ENCODE data around the gene C2orf15. TPM values are rescaled to one million over a fixed set of nuclear protein-coding genes. Genes with fewer than 3 reads are reported as not detected.

Gene C2orf15
- not detected in 2 replicates for total RNA-seq

DNA sequence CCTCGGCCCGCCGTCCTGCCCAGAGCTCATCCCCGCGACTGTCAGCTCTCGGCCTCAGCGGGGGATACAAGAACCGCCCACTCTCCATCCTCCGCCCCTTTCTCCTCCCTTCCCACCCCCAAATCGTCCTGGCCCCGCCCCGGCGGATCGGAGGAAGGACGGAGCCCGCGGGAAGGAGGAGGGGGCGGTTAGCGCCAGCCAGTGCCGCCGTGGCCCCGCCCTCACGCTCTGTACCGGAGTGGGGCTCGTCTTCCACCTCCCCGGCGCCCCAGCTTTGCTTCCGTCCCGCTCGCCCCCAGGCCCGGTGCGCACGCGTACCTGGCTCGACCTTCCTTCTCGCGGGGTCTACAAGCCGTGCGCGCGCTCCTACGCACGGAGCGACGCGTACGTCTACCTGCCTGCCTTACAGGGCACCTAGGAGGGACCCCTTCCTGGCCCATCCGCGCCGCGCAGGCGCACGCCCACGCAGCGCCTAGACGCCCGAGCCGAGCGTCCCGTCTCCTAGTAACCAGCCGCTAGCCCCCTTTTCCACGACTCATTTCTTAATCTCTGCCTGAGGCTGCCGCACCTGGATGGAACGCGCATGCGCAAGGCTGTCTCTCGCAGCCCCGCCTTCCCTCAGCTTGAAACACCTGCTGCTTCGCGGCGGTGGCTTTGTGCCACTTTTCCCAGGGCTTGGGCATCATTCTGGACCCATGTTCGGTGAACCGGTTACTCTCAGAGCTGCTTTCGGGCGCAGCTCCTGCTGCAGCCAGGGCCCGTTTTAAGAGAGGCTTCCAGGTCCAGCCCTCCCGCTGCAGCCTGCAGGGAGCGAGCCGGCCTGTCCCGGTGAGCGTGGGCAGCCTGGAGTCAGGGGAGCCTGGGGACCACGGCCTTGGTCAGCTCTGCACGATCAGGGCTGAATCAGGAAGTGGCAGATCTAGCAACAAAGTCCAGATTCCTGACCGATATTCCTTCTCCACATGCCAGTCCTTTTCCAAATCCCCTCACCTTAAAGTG is at the start of gene C2orf15:
C2orf15 (plus strand) TSS at position 598 of the 999 bp plus-strand sequence. CDS start 8,852 bp downstream, outside the sequence.

DNA sequence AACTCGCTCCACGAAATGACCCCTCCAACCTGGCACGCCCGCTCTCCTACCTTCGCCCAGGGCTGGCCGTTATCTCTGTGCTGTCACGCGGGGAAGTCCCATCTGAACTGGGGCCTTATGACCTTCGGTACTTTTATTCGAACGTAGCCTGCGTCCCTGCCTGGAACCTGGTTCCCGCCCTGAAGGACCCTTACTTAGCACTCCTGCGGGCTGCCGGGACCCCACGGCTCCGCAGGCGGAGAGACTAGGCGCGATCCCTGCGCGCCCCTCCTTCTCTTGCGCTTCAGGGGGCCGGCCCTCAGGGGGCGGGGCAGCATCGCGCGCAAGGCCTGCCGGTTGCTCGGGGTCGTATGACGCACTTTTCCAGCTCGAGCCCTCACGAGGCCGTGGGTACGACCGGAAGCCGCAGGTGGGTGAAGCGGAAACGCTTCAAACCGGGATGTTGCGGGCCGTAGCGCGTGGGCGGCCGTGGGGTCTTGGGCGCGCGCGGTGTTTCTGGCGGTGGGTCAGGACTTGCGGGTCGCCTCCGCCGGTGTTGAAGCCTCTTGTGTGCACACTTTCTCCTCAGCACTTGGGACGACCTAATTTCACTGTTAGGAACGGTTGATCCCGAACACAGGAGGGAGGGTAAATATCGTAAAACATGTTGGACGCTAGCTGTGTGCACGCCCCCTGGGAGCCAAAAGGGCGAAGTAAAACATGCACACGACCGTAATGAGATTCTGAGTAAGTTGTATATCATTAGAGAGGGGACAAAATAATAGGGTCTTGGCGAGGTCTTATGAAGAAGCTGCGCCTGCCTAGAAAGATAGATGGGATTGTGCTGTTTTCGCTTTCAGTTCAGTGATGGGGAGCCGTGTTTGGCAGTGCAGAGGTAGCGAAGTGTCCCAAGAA is 13.4 kb downstream of the C2orf15 start, which contains the start of the genes LIPT1 and TSGA10:
LIPT1 (plus strand) TSS at position 325 of the 894 bp plus-strand sequence. CDS start 6,991 bp downstream, outside the sequence.
TSGA10 (minus strand) TSS at position 300 of the 894 bp plus-strand sequence. CDS start 45,503 bp downstream, outside the sequence.

GRCh38 chr2:99180755-99181623 is 39.5 kb downstream of the C2orf15 start, which contains the start of the genes MITD1 and MRPL30:
MITD1 (minus strand) TSS chr2:99181058; CDS start chr2:99180981, 77 bp downstream.
MRPL30 (plus strand) TSS chr2:99181184; CDS start chr2:99186204, 5,020 bp downstream.

Other genes with a start within 250 kb of the C2orf15 start
- gene CRACDL, start 205.5 kb upstream of the C2orf15 start, total RNA-seq: under 0.01 TPM in 1 of 2 replicates, not detected in the other
- 0.17 and 4.3 TPM in 2 replicates for gene TSGA10, start 13.2 kb downstream of the C2orf15 start, total RNA-seq
- 2.1 and 8.7 TPM in 2 replicates for gene LIPT1, start 13.3 kb downstream of the C2orf15 start, total RNA-seq
- gene MITD1, start 39.4 kb downstream of the C2orf15 start, total RNA-seq: 16.8 and 24.9 TPM in 2 replicates
- gene MRPL30, start 39.5 kb downstream of the C2orf15 start, total RNA-seq: 27.9 and 33.3 TPM in 2 replicates
- not detected in 2 replicates for gene LYG2, start 114.0 kb downstream of the C2orf15 start, total RNA-seq
- gene LYG1, start 159.5 kb downstream of the C2orf15 start, total RNA-seq: 0.45 TPM in 1 of 2 replicates, not detected in the other
- 41.6 and 55.0 TPM in 2 replicates for gene TXNDC9, start 194.6 kb downstream of the C2orf15 start, total RNA-seq
- 9.6 and 14.3 TPM in 2 replicates for gene EIF5B, start 195.7 kb downstream of the C2orf15 start, total RNA-seq